Neuronal stem cell (in vitro differentiated cells): ENCODE data around the gene AKR1C2.
A peak's percentile ranks its signal among the peaks of the same experiment; 100 is the strongest.

Source experiments
- DNase-seq: peaks from one replicate; pipeline ENCODE4 v3.0.0-alpha.2; 2013; ENCODE audit warnings: low spot score
- H2AFZ ChIP-seq: one replicate; pipeline ENCODE4 v1.6.1; 2013; ENCODE audit warnings: mild to moderate bottlenecking, low read length, inconsistent platforms
- H2AK5ac ChIP-seq: 2 replicates; pipeline ENCODE4 v1.6.1; 2013; ENCODE audit warnings: low read depth, mild to moderate bottlenecking, inconsistent platforms, low read length, moderate library complexity, mixed read lengths
- H2BK120ac ChIP-seq: 2 replicates; pipeline ENCODE4 v1.6.1; 2013; ENCODE audit warnings: low read depth, mild to moderate bottlenecking, inconsistent platforms, low read length, moderate library complexity, mixed read lengths
- H2BK12ac ChIP-seq: one replicate; pipeline ENCODE4 v1.6.1; 2013; ENCODE audit warnings: low read length, inconsistent platforms
- H2BK15ac ChIP-seq: 2 replicates; pipeline ENCODE4 v1.6.1; 2013; ENCODE audit warnings: mild to moderate bottlenecking, low read length, inconsistent platforms, mixed read lengths
- H2BK5ac ChIP-seq: one replicate; pipeline ENCODE4 v1.6.1; 2013; ENCODE audit warnings: inconsistent platforms, mild to moderate bottlenecking, low read length, moderate library complexity
- H3K14ac ChIP-seq: one replicate; pipeline ENCODE4 v1.6.1; 2013; ENCODE audit warnings: low read length, inconsistent platforms
- H3K18ac ChIP-seq: 2 replicates; pipeline ENCODE4 v1.6.1; 2013; ENCODE audit warnings: low read length, inconsistent platforms
- H3K23ac ChIP-seq: 2 replicates; pipeline ENCODE4 v1.6.1; 2013; ENCODE audit warnings: low read depth, mild to moderate bottlenecking, mixed read lengths, low read length, inconsistent platforms; ENCODE audit not compliant: poor library complexity
- H3K27ac ChIP-seq: replicated peaks from 3 replicates; pipeline ENCODE4 v1.5.1; 2013; ENCODE audit warnings: low read length, inconsistent platforms
- H3K27me3 ChIP-seq, 3 experiments: 2 replicates each; pipeline ENCODE4 v1.6.1; 2013; ENCODE audit warnings: low read length in 3 of 3, mild to moderate bottlenecking in 2 of 3, inconsistent platforms in 1 of 3, low read depth in 1 of 3, mixed read lengths in 1 of 3, moderate library complexity in 1 of 3; ENCODE audit not compliant: control insufficient read depth in 3 of 3, insufficient read depth in 3 of 3
- H3K36me3 ChIP-seq, 2 donors: replicated peaks in 1 of 2; 2 replicates each; pipeline ENCODE4 v1.6.1; 2013; ENCODE audit warnings: low read length in 2 of 2; ENCODE audit not compliant: control insufficient read depth in 2 of 2, insufficient read depth in 2 of 2
- H3K4ac ChIP-seq: 2 replicates; pipeline ENCODE4 v1.6.1; 2013; ENCODE audit warnings: inconsistent platforms, mild to moderate bottlenecking, low read length, moderate library complexity
- H3K4me1 ChIP-seq, 2 donors: 1 replicate in 1 of 2; 2 replicates in 1 of 2; pipeline ENCODE4 v1.6.1; 2013; ENCODE audit warnings: low read length in 2 of 2, low read depth in 1 of 2; ENCODE audit not compliant: control insufficient read depth in 2 of 2, insufficient read depth in 1 of 2
- H3K4me2 ChIP-seq: one replicate; pipeline ENCODE4 v1.6.1; 2013; ENCODE audit warnings: mild to moderate bottlenecking, low read length, inconsistent platforms; ENCODE audit not compliant: insufficient read depth, poor library complexity, severe bottlenecking
- H3K4me3 ChIP-seq, 2 donors: 2 replicates each; pipeline ENCODE4 v1.5.1; 2013; ENCODE audit warnings: low read length in 2 of 2, mild to moderate bottlenecking in 2 of 2, inconsistent platforms in 1 of 2, moderate library complexity in 1 of 2
- H3K79me1 ChIP-seq: one replicate; pipeline ENCODE4 v1.6.1; 2013; ENCODE audit warnings: low read depth, mild to moderate bottlenecking, inconsistent platforms, low read length, moderate library complexity
- H3K9ac ChIP-seq: one replicate; pipeline ENCODE4 v1.6.1; 2013; ENCODE audit warnings: mild to moderate bottlenecking, low read depth, low read length, inconsistent platforms; ENCODE audit not compliant: poor library complexity
- H3K9me3 ChIP-seq, 2 donors: replicated peaks in 1 of 2; 2 replicates each; pipeline versions ENCODE3 to v1.6.1; 2013; ENCODE audit warnings: low read length in 2 of 2, mild to moderate bottlenecking in 2 of 2, inconsistent platforms in 1 of 2, low read depth in 1 of 2, mixed read lengths in 1 of 2, moderate library complexity in 1 of 2; ENCODE audit not compliant: control insufficient read depth in 2 of 2, insufficient read depth in 1 of 2
- H4K8ac ChIP-seq: one replicate; pipeline ENCODE4 v1.6.1; 2013; ENCODE audit warnings: low read depth, mild to moderate bottlenecking, inconsistent platforms, low read length, moderate library complexity
- H4K91ac ChIP-seq: one replicate; pipeline ENCODE4 v1.6.1; 2013; ENCODE audit warnings: low read length, low read depth, mild to moderate bottlenecking, inconsistent platforms; ENCODE audit not compliant: poor library complexity
- WGBS, 2 donors: extraction: QIAGEN DNeasy Blood & Tissue Kit; methylation state at CpG; one replicate each; pipeline ENCODE4 v1.1.7; 2013; ENCODE audit warnings: missing lambda C conversion rate in 2 of 2, mixed read lengths in 1 of 2; ENCODE audit not compliant: insufficient read length in 2 of 2, insufficient replicate concordance in 1 of 2; ENCODE audit errors: extremely low coverage in 2 of 2; 5-methylcytosine and 5-hydroxymethylcytosine counted together

AKR1C2 gene

GRCh38 chr10:5046410-5046809 lies 42.8 kb upstream of the AKR1C2 start:
- WGBS, 2 donors: no CpG with 5 or more reads among the region's 6 CpGs
- Histone ChIP-seq H2AFZ (no peak overlapping the region), H2BK15ac (no peak overlapping the region)

GRCh38 chr10:5045095-5045494 lies 41.4 kb upstream of the AKR1C2 start:
- H4K91ac ChIP-seq: no peak overlapping the region
- H4K8ac ChIP-seq: no peak overlapping the region
- H3K9ac ChIP-seq: no peak overlapping the region
- no peaks in the 10 kb centered on the region for H3K79me1 ChIP-seq
- H2BK120ac ChIP-seq: no peak overlapping the region
- WGBS, 2 donors: no CpG with 5 or more reads among the region's 9 CpGs
- no peak overlapping the region for H3K18ac ChIP-seq
- H2BK12ac ChIP-seq: no peak overlapping the region
- H2AK5ac ChIP-seq: no peak overlapping the region
- no peaks in the 10 kb centered on the region for H3K4me1 ChIP-seq
- peak overlapping the region; percentile 25 for H3K14ac ChIP-seq
- no peak overlapping the region for H3K4me3 ChIP-seq
- no peaks in the 10 kb centered on the region for H3K27me3 ChIP-seq
- no peak overlapping the region for H2BK15ac ChIP-seq
- no peak overlapping the region for H2BK5ac ChIP-seq
- H3K27ac ChIP-seq: no peak overlapping the region
- no peaks in the 10 kb centered on the region for H3K36me3 ChIP-seq
- H2AFZ ChIP-seq: no peak overlapping the region
- H3K9me3 ChIP-seq: peaks cover 0 to 4% of the 10 kb centered on the region in 2 donors
- no peak overlapping the region for H3K4me2 ChIP-seq
- H3K4ac ChIP-seq: no peak overlapping the region
- H3K23ac ChIP-seq: no peak overlapping the region
- no peak for DNase-seq

More at GRCh38 chr10:5046410-5046809, 42.8 kb upstream of the AKR1C2 start:
- Histone ChIP-seq H4K91ac (no peak overlapping the region), H3K27me3 (no peaks in the 10 kb centered on the region), H2AK5ac (no peak overlapping the region), H3K4ac (no peak overlapping the region), H3K18ac (no peak overlapping the region), H4K8ac (no peak overlapping the region), H3K36me3 (no peaks in the 10 kb centered on the region), H3K27ac (no peak overlapping the region), H3K4me1 (no peaks in the 10 kb centered on the region), H3K14ac (no peak overlapping the region), H3K4me2 (no peak overlapping the region), H3K4me3 (no peak overlapping the region), H2BK120ac (no peak overlapping the region), H2BK12ac (no peak overlapping the region), H2BK5ac (no peak overlapping the region), H3K23ac (no peak overlapping the region), H3K9me3 (peaks cover 0 to 2% of the 10 kb centered on the region in 2 donors), H3K79me1 (no peaks in the 10 kb centered on the region), H3K9ac (no peak overlapping the region)
- no peak for DNase-seq

GRCh38 chr10:5043716-5044115 lies 40.1 kb upstream of the AKR1C2 start:
- no peak for DNase-seq

GRCh38 chr10:5042922-5043321 lies 39.3 kb upstream of the AKR1C2 start:
- no peak overlapping the region for H2BK120ac ChIP-seq
- no peak overlapping the region for H3K4me3 ChIP-seq
- no peak overlapping the region for H3K14ac ChIP-seq
- no peak overlapping the region for H2BK15ac ChIP-seq
- no peaks in the 10 kb centered on the region for H3K27me3 ChIP-seq
- no peak overlapping the region for H3K4ac ChIP-seq
- no peak overlapping the region for H3K18ac ChIP-seq
- no peak overlapping the region for H4K8ac ChIP-seq
- H3K79me1 ChIP-seq: no peaks in the 10 kb centered on the region
- H3K4me2 ChIP-seq: no peak overlapping the region
- H3K4me1 ChIP-seq: no peaks in the 10 kb centered on the region
- H3K9me3 ChIP-seq: peaks cover 0 to 4% of the 10 kb centered on the region in 2 donors
- H2AK5ac ChIP-seq: no peak overlapping the region
- no peak overlapping the region for H3K27ac ChIP-seq
- WGBS, 2 donors: no CpG with 5 or more reads among the region's 4 CpGs
- H4K91ac ChIP-seq: no peak overlapping the region
- no peak overlapping the region for H3K23ac ChIP-seq
- H3K9ac ChIP-seq: no peak overlapping the region
- H2BK12ac ChIP-seq: no peak overlapping the region
- DNase-seq: no peak
- H2BK5ac ChIP-seq: no peak overlapping the region
- H2AFZ ChIP-seq: no peak overlapping the region
- H3K36me3 ChIP-seq: no peaks in the 10 kb centered on the region

More at GRCh38 chr10:5043716-5044115, 40.1 kb upstream of the AKR1C2 start:
- Histone ChIP-seq H3K4ac (no peak overlapping the region), H3K18ac (no peak overlapping the region), H3K23ac (no peak overlapping the region), H3K27ac (no peak overlapping the region), H2AFZ (no peak overlapping the region), H3K79me1 (no peaks in the 10 kb centered on the region), H3K27me3 (no peaks in the 10 kb centered on the region), H3K9ac (no peak overlapping the region), H3K14ac (no peak overlapping the region), H2AK5ac (no peak overlapping the region), H3K4me2 (no peak overlapping the region), H3K4me1 (no peaks in the 10 kb centered on the region), H2BK120ac (no peak overlapping the region), H2BK12ac (no peak overlapping the region), H4K91ac (no peak overlapping the region), H4K8ac (no peak overlapping the region), H3K36me3 (no peaks in the 10 kb centered on the region), H2BK15ac (no peak overlapping the region), H3K9me3 (peaks cover 0 to 4% of the 10 kb centered on the region in 2 donors), H2BK5ac (no peak overlapping the region), H3K4me3 (no peak overlapping the region)
- WGBS, 2 donors: no CpG with 5 or more reads among the region's 1 CpG
